HG03571 (cell line): ENCODE measurements around the gene C18orf63.
"Not testable (repeated sequence)": the region's sequence is repeated elsewhere in the genome, so short reads cannot be mapped to it uniquely, and the experiment has no call there.

ENCODE experiments used
- ATAC-seq: cut with Tn5 transposase; IDR thresholded peaks from one replicate; pipeline ENCODE4 v1.9.1; 2021; ENCODE audit not compliant: unreplicated experiment

Gene C18orf63

GRCh38 chr18:74326231-74326630 lies 10.6 kb downstream of the C18orf63 start:
- ATAC-seq, result no peak

DNA sequence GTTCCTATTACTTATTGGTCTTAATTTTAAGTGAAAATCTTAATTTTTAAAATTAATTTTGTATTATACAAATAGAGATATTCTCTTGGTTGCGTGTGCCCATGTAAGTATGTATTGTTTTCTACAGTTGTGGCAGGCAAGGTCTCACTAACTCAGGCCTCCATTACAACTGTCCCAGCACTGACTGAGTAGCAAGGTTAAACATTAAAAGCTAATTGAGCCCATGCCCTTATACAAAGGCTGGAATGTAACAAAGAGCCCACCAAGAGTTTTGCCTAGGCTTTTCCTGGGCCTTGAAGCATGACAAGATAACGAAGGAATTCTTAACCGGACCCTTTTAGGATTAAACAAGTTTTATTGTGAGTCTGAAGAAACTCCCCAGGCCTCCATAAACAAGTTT lies 11.2 kb downstream of the C18orf63 start:
- not testable (repeated sequence) for ATAC-seq

- ATAC-seq, result no peak
These were observed 12.6 kb downstream of the C18orf63 start for GRCh38 chr18:74328206-74328605.

- ATAC-seq, result no peak
These were observed 14.1 kb downstream of the C18orf63 start for GRCh38 chr18:74329688-74330205.

DNA sequence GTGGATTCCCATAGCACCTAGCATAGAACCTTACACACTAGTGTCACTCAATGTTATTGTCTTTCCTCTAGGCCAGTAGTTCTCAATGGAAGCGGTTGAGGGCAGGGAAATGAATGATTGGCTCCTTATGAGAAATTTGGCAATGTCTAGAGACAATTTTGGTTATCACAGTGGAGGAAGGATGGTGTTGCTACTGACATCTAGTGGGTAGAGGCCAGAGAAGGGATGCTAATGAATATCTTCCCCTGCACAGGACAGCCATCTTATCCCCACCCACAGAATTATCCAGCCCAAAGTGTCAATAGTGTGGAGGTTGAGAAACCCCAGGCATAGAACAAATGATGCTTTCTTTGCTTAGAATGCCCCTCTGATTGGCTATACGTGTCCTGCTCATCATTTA lies 15.8 kb downstream of the C18orf63 start:
- no peak for ATAC-seq

GRCh38 chr18:74333091-74333490 lies 17.5 kb downstream of the C18orf63 start:
- ATAC-seq, result no peak

GRCh38 chr18:74334242-74334893 lies 18.7 kb downstream of the C18orf63 start:
- no peak for ATAC-seq

DNA sequence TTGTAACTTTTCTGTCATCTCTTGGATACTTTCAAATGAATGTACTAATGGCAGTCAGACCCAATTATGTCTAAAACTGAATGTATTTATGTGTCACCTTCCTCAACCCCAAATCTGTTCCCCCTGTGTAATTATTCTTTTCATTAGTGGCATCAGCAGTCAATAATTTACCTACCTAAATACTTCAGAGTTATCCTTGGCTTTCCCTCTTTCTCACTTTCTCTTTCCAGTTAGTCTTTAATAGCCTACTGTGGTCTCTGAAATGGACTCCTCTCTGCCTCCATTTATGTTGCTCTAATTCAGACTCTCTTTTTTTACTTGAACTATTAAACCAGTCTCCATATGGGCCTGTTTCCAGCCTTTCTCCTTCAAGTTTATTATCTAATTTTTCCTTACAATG lies 21.0 kb downstream of the C18orf63 start:
- ATAC-seq, result no peak

DNA sequence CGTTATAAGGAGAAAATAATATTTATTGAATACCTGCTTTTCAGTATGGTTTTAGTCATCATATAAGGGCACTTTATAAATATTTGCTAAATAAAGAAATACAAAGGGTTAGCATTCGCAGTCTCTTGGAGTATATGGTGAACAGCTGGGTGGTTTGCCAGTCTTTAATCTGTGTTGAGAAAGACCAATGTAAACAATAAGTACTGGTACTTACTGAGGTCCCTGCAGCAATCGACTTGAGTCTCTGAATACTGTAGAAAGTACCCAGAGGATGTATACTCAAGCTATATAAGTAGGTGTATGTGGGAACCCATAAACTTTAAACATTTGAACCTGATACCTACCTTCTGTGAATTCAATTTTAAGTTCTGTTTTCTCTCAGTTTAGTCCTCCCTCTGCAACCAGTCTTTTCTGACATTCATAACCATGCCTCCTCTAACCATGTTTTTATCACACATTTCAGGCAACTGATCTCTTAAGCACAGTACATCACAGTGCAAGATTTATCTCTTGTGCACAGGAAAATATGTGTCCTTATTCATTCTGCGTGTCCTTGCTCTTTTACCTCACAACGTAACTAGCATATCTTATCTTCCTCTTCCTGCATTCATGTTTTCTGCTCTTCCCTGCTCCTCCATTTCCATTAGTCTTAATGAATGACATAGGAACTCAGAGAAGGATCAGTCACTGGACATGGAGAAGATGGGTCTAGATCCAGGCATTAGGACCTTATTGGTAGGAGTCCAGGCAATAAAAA lies 21.7 kb downstream of the C18orf63 start:
- no peak for ATAC-seq

GRCh38 chr18:74337912-74338309 lies 22.3 kb downstream of the C18orf63 start:
- ATAC-seq, result no peak

GRCh38 chr18:74342416-74343043 lies 26.9 kb downstream of the C18orf63 start:
- no peak for ATAC-seq

- no peak for ATAC-seq
These were observed 30.6 kb downstream of the C18orf63 start for GRCh38 chr18:74346206-74346605.

DNA sequence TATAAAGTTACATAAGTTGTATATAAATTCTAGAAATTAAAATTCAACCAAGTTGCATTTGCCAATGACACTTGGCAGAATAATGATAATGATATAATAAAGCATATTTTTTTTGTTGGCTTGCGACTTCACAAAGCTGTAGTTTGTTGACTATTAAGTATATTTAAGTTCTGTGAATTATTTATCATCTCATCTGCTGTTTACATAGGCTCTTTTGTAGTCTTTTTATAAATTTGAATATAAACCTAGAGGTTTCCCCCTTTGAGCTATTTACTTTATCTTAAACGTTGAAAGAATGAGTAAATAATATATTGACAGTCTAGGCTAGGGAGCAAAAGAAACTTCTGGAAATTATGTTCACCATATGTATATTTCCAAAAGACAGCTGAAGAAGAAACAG lies 32.9 kb downstream of the C18orf63 start:
- ATAC-seq, result no peak

- no peak for ATAC-seq
These were observed 35.7 kb downstream of the C18orf63 start for GRCh38 chr18:74351354-74351753.

DNA sequence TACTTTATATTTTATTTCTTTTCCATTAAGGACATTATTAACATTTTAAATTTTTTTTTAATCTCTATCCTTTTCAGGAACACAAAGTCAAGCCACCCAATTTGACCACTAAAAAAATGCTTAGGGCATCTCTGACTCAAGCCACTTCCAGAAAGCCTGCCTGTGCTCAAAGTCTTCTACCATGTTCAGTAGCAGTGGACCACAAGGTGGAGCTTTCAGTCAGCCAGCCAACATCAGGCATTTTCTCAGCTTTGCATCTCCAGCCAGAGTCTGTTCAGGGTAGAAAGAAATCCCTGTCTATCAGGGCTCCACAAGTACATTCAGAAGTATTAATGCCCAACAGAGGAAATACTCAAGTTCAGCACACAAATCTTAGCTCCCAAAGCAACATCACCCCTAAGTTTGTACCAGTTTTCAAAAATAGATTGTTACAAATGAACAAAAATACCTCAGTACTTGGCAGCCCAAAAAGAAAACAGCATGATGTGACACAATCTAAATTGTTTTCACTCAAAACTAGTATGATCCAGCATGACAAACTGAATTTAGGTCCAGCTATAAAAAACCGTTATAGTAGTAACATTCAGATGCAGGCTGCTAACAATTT lies 37.6 kb downstream of the C18orf63 start:
- ATAC-seq, result no peak

- ATAC-seq, result no peak
These were observed 41.3 kb downstream of the C18orf63 start for GRCh38 chr18:74356959-74357358.

DNA sequence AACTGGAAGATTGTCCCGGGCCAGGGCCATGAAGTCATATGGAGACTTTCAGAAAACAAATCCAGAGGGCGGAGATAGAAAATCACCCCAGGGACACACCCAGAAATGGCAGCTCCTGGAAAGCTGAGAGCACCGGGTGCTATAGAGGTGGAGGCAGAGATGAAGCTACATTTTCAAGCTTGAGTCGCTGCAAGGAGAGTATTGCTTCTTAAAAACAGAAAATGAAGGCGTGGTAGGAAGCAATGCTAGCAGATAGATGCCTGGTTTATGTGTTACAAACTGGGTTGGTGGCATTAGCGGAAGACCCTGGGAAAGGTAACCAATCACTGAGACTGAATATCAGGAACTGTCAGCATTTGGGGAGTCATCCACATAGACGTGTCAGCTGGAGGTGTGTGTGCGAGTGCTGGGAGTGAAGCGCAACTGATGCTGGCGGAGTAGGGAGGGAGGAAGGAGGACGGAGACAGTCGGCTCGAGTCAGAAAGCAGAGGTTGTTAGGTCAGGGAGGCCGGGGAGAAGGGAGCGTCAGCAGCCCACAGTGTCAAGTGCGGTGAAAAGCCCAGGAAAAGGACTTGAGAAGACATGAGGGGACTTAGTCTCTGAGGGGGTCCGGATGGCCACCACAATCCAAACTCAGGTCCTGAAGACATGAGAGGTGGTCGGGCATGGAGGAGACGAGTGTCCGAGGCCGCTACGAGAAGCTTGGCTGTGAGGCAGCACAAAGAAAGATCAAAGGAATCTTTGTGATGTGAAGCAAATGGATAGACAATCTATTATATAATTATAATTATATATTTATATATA lies 45.4 kb downstream of the C18orf63 start:
- no peak for ATAC-seq

- no peak for ATAC-seq
These were observed 52.3 kb downstream of the C18orf63 start for GRCh38 chr18:74367905-74368304.

DNA sequence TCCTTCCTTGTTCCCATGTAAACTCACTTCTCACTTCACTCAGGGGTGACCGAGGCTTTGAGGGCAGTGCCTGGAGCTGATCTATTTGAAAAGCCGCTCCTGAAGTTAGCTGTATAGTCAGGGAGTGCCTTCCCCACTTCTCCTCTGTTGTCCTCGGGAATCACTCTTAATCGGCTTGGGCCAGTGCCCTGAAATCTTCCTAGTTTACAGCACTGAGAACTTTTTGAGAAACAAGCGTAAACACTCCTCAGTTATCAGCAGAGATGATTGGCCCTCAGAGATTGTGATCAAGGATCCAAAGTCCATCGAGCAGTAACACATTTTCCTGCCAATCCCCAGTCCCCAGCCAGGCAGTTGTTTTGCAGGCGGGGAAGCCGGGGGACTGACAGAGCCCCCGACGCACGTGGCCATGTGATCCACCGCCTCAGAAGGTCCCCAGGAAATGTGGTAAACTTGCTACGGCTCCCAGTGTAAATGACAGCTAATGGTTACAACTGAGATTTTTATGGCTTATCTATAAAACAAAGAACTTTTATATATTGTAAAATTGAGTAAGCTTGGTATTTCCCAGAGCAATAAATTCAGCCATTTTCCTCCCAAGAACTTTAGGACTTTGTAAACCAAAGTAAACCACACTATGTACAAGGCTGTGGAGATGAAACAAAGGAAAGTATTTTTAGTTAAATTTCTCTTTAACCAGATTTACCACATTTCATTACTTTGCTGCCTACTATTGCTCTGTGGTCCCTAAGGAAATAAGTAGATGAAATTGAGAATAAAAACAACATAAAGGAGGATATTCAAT lies 53.5 kb downstream of the C18orf63 start:
- no peak for ATAC-seq

- no peak for ATAC-seq
These were observed 54.5 kb downstream of the C18orf63 start for GRCh38 chr18:74370115-74370514.
